Right atrium auricular region (tissue), 2 donors: ENCODE measurements around the gene CTXN1. TPM values are rescaled to one million over a fixed set of nuclear protein-coding genes. Genes with fewer than 3 reads are reported as not detected.

Experiments
- DNase-seq: peaks from one replicate; pipeline ENCODE4 v3.0.0-alpha.2; 2019; ENCODE audit warnings: low spot score
- H3K27ac ChIP-seq, 2 donors: fragments of 200-600 bp; sonication (generic); 1 replicate in 1 of 2; 2 replicates in 1 of 2; pipeline ENCODE4 v1.5.1; 2016 to 2019
- H3K27me3 ChIP-seq, 2 donors: fragments of 200-600 bp; sonication (generic); one replicate each; pipeline versions ENCODE4 v1.5.1 to v1.6.0; 2017 to 2019
- H3K36me3 ChIP-seq: fragments of 200-600 bp; sonication (generic); one replicate; pipeline ENCODE4 v1.5.1; 2016
- H3K4me1 ChIP-seq, 2 donors: fragments of 200-600 bp; sonication (generic); one replicate each; pipeline versions ENCODE4 v1.5.1 to v1.6.0; 2017 to 2019
- H3K4me3 ChIP-seq, 2 donors: fragments of 200-600 bp; sonication (generic); 1 replicate in 1 of 2; 2 replicates in 1 of 2; pipeline ENCODE4 v1.5.1; 2017 to 2019; ENCODE audit warnings: mild to moderate bottlenecking in 1 of 2, moderate library complexity in 1 of 2
- H3K9me3 ChIP-seq, 2 donors: fragments of 200-600 bp; sonication (generic); one replicate each; pipeline ENCODE4 v1.5.1; 2019
- total RNA-seq, 2 donors: library from RNA; depleted of rRNA; stranded (reverse); fragments of >200 nt; gene quantifications; one replicate each; pipeline ENCODE4 v1.1.0, GENCODE V29; 2016
- TF ChIP-seq, protein P1 (sequence below), 2 donors: fragments of 200-600 bp; sonication (generic); IDR thresholded peaks; one replicate each; pipeline ENCODE4 v1.5.1; 2019; ENCODE audit warnings: antibody characterized with exemption in 2 of 2

CTXN1 gene
- total RNA-seq, 2 donors from 2014 or later, result 1.7 to 4.2 TPM

DNA sequence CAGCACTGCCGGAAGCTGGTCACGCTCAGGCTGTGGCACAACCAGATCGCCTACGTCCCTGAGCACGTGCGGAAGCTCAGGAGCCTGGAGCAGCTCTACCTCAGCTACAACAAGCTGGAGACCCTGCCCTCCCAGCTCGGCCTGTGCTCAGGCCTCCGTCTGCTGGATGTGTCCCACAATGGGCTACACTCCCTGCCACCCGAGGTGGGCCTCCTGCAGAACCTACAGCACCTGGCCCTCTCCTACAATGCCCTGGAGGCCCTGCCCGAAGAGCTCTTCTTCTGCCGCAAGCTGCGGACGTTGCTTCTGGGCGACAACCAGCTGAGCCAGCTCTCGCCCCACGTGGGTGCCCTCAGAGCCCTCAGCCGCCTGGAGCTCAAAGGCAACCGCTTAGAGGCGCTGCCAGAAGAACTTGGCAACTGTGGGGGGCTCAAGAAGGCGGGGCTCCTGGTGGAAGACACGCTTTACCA is 25.5 kb downstream of the CTXN1 start:
- Histone ChIP-seq H3K4me1 (peaks cover 0 to 21% of the 10 kb centered on the region in 2 donors), H3K36me3 (peaks cover 2% of the 10 kb centered on the region), H3K27ac (no peak overlapping the region), H3K27me3 (no peaks in the 10 kb centered on the region), H3K9me3 (no peaks in the 10 kb centered on the region), H3K4me3 (no peak overlapping the region)
- TF ChIP-seq, protein P1, sequence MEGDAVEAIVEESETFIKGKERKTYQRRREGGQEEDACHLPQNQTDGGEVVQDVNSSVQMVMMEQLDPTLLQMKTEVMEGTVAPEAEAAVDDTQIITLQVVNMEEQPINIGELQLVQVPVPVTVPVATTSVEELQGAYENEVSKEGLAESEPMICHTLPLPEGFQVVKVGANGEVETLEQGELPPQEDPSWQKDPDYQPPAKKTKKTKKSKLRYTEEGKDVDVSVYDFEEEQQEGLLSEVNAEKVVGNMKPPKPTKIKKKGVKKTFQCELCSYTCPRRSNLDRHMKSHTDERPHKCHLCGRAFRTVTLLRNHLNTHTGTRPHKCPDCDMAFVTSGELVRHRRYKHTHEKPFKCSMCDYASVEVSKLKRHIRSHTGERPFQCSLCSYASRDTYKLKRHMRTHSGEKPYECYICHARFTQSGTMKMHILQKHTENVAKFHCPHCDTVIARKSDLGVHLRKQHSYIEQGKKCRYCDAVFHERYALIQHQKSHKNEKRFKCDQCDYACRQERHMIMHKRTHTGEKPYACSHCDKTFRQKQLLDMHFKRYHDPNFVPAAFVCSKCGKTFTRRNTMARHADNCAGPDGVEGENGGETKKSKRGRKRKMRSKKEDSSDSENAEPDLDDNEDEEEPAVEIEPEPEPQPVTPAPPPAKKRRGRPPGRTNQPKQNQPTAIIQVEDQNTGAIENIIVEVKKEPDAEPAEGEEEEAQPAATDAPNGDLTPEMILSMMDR (IDR thresholded peaks at IDR 0.05), result no peak
- DNase-seq, result no peak

DNA sequence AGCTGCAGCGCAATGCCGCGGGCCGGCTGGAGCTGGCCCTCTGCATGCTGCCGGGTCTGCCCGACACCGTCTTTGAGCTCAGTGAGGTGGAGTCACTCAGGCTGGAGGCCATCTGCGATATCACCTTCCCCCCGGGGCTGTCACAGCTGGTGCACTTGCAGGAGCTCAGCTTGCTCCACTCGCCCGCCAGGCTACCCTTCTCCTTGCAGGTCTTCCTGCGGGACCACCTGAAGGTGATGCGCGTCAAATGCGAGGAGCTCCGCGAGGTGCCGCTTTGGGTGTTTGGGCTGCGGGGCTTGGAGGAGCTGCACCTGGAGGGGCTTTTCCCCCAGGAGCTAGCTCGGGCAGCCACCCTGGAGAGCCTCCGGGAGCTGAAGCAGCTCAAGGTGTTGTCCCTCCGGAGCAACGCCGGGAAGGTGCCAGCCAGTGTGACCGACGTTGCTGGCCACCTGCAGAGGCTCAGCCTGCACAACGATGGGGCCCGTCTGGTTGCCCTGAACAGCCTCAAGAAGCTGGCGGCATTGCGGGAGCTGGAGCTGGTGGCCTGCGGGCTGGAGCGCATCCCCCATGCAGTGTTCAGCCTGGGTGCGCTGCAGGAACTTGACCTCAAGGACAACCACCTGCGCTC is 26.1 kb downstream of the CTXN1 start:
- no peak for DNase-seq
- Histone ChIP-seq H3K27ac (no peak overlapping the region), H3K9me3 (no peaks in the 10 kb centered on the region), H3K36me3 (no peaks in the 10 kb centered on the region), H3K4me1 (peaks cover 0 to 15% of the 10 kb centered on the region in 2 donors), H3K4me3 (no peak overlapping the region), H3K27me3 (no peaks in the 10 kb centered on the region)
- TF ChIP-seq, protein P1 (IDR thresholded peaks at IDR 0.05), result no peak

DNA sequence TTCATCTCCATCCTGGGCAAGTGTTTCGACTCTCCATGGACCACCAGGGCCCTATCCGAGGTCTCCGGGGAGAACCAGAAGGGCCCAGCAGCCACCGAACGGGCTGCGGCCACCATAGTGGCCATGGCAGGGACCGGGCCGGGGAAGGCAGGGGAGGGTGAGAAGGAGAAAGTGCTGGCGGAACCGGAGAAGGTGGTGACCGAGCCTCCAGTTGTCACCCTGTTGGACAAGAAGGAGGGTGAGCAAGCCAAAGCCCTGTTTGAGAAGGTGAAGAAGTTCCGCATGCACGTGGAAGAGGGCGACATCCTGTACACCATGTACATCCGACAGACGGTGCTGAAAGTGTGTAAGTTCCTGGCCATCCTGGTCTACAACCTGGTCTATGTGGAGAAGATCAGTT is 27.0 kb downstream of the CTXN1 start:
- Histone ChIP-seq H3K27me3 (no peaks in the 10 kb centered on the region), H3K4me1 (peaks cover 0 to 8% of the 10 kb centered on the region in 2 donors), H3K27ac (no peak overlapping the region), H3K9me3 (no peaks in the 10 kb centered on the region), H3K4me3 (no peak overlapping the region), H3K36me3 (no peaks in the 10 kb centered on the region)
- no peak for DNase-seq
- TF ChIP-seq, protein P1 (IDR thresholded peaks at IDR 0.05), result no peak

DNA sequence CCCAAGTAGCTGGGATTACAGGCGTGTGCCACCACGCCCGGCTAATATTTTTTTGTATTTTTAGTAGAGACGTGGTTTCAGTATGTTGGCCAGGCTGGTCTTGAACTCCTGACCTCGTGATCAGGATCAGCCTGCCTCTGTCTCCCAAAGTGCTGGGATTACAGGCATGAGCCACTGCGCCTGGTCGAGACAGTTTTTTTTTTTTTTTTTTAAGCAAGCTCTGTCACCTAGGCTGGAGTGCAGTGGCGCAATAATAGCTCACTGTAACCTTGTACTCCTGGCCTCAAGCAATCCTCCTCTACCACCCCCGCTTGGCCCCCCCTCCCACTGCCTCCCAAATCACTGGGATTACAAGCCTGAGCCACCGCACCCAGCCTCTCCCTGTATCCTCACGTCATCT is 28.6 kb downstream of the CTXN1 start:
- H3K4me1 ChIP-seq, result peaks cover 0 to under 1% of the 10 kb centered on the region in 2 donors
- H3K9me3 ChIP-seq, result no peaks in the 10 kb centered on the region
- no peaks in the 10 kb centered on the region for H3K36me3 ChIP-seq
- H3K27ac ChIP-seq, result no peak overlapping the region
- no peak for DNase-seq
- H3K4me3 ChIP-seq, result no peak overlapping the region
- H3K27me3 ChIP-seq, result no peaks in the 10 kb centered on the region
- TF ChIP-seq, protein P1 (IDR thresholded peaks at IDR 0.05), result no peak

DNA sequence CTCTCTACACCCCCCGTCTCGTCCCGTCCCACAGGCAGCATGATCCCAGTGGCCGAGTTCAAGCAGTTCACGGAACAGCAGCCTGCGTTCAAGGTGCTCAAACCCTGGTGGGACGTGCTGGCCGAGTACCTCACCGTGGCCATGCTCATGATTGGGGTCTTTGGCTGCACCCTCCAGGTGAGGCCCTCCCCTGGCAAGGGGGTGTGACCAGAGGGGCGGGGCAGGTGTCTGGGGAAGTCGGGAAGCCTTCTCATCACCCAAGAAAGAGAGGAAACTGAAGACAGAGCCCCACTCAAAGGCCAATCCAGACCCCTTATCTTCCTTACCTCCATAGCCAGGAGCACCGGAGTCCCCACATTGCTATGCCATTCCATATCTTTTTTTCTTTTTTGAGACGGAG is 30.4 kb downstream of the CTXN1 start:
- no peaks in the 10 kb centered on the region for H3K4me1 ChIP-seq
- no peaks in the 10 kb centered on the region for H3K27me3 ChIP-seq
- no peak overlapping the region for H3K27ac ChIP-seq
- no peak for DNase-seq
- H3K4me3 ChIP-seq, result no peak overlapping the region
- H3K9me3 ChIP-seq, result no peaks in the 10 kb centered on the region
- TF ChIP-seq, protein P1 (IDR thresholded peaks at IDR 0.05), result no peak
- no peaks in the 10 kb centered on the region for H3K36me3 ChIP-seq
